Colon (tissue), 2 donors: ENCODE results near the gene CDC42EP3.

Experiments
- FAIRE-seq: peaks from 2 replicates; lab custom pipeline; 2012; peaks lifted over from hg19 to GRCh38; lab: Jason Lieb, UNC
- donor health status: control.
- donor health status: control.

The CDC42EP3 gene

GRCh38 chr2:37671009-37671815, at the start of gene CDC42EP3:
CDC42EP3 (minus strand) TSS chr2:37671642; CDS start chr2:37646587, 25,055 bp downstream.
- no peak for FAIRE-seq

GRCh38 chr2:37721201-37721560, 49.7 kb upstream of the CDC42EP3 start:
- no peak for FAIRE-seq

- FAIRE-seq = no peak
These were observed 49.2 kb upstream of the CDC42EP3 start for GRCh38 chr2:37720533-37721200.

GRCh38 chr2:37718515-37719161, 47.2 kb upstream of the CDC42EP3 start:
- no peak for FAIRE-seq

- no peak for FAIRE-seq
These were observed 41.8 kb upstream of the CDC42EP3 start for GRCh38 chr2:37713258-37713700.

- FAIRE-seq = no peak
These were observed 40.4 kb upstream of the CDC42EP3 start for GRCh38 chr2:37711831-37712230.

- no peak for FAIRE-seq
These were observed 39.9 kb upstream of the CDC42EP3 start for GRCh38 chr2:37711308-37711731.

- no peak for FAIRE-seq
These were observed 37.7 kb upstream of the CDC42EP3 start for GRCh38 chr2:37709111-37709510.

GRCh38 chr2:37708146-37708545, 36.7 kb upstream of the CDC42EP3 start:
- no peak for FAIRE-seq

GRCh38 chr2:37707393-37707792, 36.0 kb upstream of the CDC42EP3 start:
- FAIRE-seq = no peak

GRCh38 chr2:37706334-37707183, 35.1 kb upstream of the CDC42EP3 start:
- FAIRE-seq = no peak

GRCh38 chr2:37705191-37705590, 33.7 kb upstream of the CDC42EP3 start:
- no peak for FAIRE-seq

- no peak for FAIRE-seq
These were observed 27.6 kb upstream of the CDC42EP3 start for GRCh38 chr2:37698931-37699481.

- FAIRE-seq = no peak
These were observed 23.9 kb upstream of the CDC42EP3 start for GRCh38 chr2:37695336-37695735.

- no peak for FAIRE-seq
These were observed 21.3 kb upstream of the CDC42EP3 start for GRCh38 chr2:37692711-37693110.

- no peak for FAIRE-seq
These were observed 18.3 kb upstream of the CDC42EP3 start for GRCh38 chr2:37689751-37690150.

- FAIRE-seq = no peak
These were observed 17.5 kb upstream of the CDC42EP3 start for GRCh38 chr2:37688771-37689468.

GRCh38 chr2:37686792-37687526, 15.5 kb upstream of the CDC42EP3 start:
- no peak for FAIRE-seq

GRCh38 chr2:37684809-37685208, 13.4 kb upstream of the CDC42EP3 start:
- FAIRE-seq = no peak
